Nephron progenitor cell (in vitro differentiated cells): ENCODE measurements around the gene TNFRSF21.

ENCODE experiments used
- DNase-seq: peaks from one replicate; pipeline ENCODE4 v3.0.0; 2021
- H3K27ac Mint-ChIP-seq: 2 replicates; pipeline ENCODE4 v1.8.0; 2021; ENCODE audit warnings: mild to moderate bottlenecking, moderate library complexity, mixed read lengths
- H3K27me3 Mint-ChIP-seq: 2 replicates; pipeline ENCODE4 v1.8.0; 2021; ENCODE audit warnings: mild to moderate bottlenecking, low read depth, mixed read lengths; ENCODE audit not compliant: poor library complexity
- H3K36me3 Mint-ChIP-seq: 2 replicates; pipeline ENCODE4 v1.8.0; 2021; ENCODE audit warnings: low read depth, mixed read lengths
- H3K4me1 Mint-ChIP-seq: 2 replicates; pipeline ENCODE4 v1.8.0; 2021; ENCODE audit warnings: mixed read lengths
- H3K4me3 Mint-ChIP-seq: 2 replicates; pipeline ENCODE4 v1.8.0; 2021; ENCODE audit warnings: mild to moderate bottlenecking, moderate library complexity, mixed read lengths
- H3K9me3 Mint-ChIP-seq: 2 replicates; pipeline ENCODE4 v1.8.0; 2021; ENCODE audit warnings: mild to moderate bottlenecking, moderate library complexity, mixed read lengths
- TF ChIP-seq, protein P1 (sequence below): fragments of 200-600 bp; sonication (generic); IDR thresholded peaks from 2 replicates; pipeline ENCODE4 v1.5.0; 2021; ENCODE audit warnings: antibody characterized with exemption

TNFRSF21 gene

DNA sequence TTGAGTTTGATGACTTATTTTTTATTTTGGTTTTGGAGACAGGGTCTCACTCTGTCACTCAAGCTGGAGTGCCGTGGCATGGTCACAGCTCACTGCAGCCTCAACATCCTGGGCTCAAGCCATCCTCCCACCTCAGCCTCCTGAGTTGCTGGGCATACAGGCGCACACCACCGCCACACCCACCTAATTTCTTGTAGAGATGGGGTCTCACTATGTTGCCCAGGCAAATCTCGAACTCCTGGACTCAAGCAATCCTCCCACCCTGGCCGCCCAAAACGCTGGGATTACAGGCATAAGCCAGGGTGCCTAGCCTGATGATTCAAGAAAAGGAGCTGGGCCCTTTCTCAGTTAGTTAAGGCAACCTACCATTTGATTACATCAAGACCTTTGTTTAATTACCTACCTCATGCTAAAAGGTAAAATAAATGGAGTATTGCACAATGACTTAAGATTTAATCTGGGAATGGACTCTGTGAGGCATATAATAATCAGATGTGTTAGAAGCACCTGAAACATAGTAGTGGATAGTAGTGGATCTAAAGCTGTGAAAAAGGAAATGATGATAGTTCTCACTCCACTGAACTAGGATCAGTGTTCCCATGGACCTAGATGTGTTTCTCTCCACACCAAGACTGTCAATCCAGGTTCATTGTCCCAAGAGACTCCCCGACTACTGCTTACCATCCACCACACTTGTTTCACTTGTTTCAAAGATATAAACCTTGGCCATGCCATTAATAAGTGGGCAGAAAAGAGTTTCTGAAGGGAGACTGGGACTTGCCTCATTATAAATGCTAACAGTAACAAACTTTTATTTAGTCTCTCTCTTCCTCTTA is 2.1 kb downstream of the TNFRSF21 start:
- H3K4me3 Mint-ChIP-seq: peak overlapping the region; percentile 92
- H3K9me3 Mint-ChIP-seq: peaks cover 6% of the 10 kb centered on the region
- H3K27me3 Mint-ChIP-seq: no peaks in the 10 kb centered on the region

DNA sequence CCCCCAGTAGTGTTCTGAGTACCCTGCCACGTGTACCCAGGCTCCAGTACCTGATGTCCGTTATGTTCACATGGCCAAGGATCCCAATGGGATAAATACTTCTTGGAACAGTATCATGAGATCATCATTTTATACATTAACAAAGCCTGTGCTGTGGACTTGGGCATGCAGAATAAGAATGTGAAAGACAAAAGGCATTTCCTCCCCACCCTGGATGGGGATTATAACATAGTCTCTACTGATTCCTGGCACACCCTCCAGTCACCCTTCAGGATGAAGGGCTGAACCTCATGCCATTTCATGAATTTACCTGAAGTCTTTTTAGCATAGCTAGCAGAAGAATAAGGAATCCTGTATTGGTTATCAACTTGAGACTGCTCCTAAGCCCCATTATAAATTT is 2.8 kb downstream of the TNFRSF21 start:
- peaks cover 3% of the 10 kb centered on the region for H3K9me3 Mint-ChIP-seq
- no peak overlapping the region for H3K27ac Mint-ChIP-seq
- TF ChIP-seq, protein P1, sequence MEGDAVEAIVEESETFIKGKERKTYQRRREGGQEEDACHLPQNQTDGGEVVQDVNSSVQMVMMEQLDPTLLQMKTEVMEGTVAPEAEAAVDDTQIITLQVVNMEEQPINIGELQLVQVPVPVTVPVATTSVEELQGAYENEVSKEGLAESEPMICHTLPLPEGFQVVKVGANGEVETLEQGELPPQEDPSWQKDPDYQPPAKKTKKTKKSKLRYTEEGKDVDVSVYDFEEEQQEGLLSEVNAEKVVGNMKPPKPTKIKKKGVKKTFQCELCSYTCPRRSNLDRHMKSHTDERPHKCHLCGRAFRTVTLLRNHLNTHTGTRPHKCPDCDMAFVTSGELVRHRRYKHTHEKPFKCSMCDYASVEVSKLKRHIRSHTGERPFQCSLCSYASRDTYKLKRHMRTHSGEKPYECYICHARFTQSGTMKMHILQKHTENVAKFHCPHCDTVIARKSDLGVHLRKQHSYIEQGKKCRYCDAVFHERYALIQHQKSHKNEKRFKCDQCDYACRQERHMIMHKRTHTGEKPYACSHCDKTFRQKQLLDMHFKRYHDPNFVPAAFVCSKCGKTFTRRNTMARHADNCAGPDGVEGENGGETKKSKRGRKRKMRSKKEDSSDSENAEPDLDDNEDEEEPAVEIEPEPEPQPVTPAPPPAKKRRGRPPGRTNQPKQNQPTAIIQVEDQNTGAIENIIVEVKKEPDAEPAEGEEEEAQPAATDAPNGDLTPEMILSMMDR: no peak
- DNase-seq: no peak
- H3K4me3 Mint-ChIP-seq: no peak overlapping the region
- H3K4me1 Mint-ChIP-seq: peaks cover 20% of the 10 kb centered on the region
- H3K27me3 Mint-ChIP-seq: no peaks in the 10 kb centered on the region
- H3K36me3 Mint-ChIP-seq: peaks cover 17% of the 10 kb centered on the region

More for the DNA sequence above, 2.1 kb downstream of the TNFRSF21 start:
- no peak for DNase-seq
- Mint-ChIP-seq H3K4me1 (peaks cover 17% of the 10 kb centered on the region), H3K36me3 (peaks cover 12% of the 10 kb centered on the region), H3K27ac (no peak overlapping the region)
- TF ChIP-seq, protein P1: no peak

DNA sequence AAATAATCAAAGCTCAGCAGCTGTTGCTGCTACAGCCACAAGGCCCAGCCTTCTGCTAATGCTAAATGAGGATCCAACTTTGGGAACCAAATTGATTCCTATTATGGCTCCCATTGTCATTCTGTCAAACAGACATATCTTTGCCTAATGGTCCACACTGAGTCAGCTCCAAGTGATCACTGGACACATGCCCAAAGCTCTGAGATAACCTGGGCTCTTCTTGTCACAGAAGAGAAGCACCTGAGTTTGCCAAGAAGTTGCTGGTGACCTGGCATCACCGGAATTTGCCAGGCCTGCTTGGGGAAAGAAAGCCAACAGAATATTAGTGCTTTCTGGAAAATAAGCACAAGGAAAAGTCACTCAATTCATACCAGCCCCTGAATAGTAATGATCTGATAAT is 5.8 kb downstream of the TNFRSF21 start:
- Mint-ChIP-seq H3K27me3 (no peaks in the 10 kb centered on the region), H3K36me3 (peaks cover 26% of the 10 kb centered on the region), H3K27ac (no peak overlapping the region), H3K4me3 (no peak overlapping the region), H3K9me3 (peaks cover 5% of the 10 kb centered on the region), H3K4me1 (peaks cover 17% of the 10 kb centered on the region)
- TF ChIP-seq, protein P1: no peak
- DNase-seq: no peak

DNA sequence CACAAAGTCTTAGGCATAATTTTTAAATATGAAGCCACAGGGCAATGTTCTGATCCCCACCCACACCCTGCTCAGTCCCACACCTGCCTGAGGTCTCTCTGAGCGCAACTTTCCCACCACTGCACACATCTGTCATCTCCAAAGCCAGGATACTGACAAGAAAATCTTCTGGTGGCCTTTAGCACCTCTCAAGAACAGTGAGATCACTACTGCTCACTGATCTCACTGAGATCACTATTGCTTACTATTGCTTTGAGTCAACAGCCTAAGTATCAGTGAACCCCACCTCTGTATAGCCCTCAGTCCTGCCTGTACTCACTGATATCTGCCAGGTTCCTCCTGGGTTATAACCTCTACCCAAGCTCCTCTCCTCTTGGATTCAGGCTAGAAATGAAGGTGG is 6.4 kb downstream of the TNFRSF21 start:
- Mint-ChIP-seq H3K27me3 (no peaks in the 10 kb centered on the region), H3K9me3 (peaks cover 5% of the 10 kb centered on the region), H3K27ac (no peak overlapping the region), H3K4me1 (peaks cover 14% of the 10 kb centered on the region), H3K4me3 (no peak overlapping the region), H3K36me3 (peaks cover 26% of the 10 kb centered on the region)
- TF ChIP-seq, protein P1: no peak
- no peak for DNase-seq

DNA sequence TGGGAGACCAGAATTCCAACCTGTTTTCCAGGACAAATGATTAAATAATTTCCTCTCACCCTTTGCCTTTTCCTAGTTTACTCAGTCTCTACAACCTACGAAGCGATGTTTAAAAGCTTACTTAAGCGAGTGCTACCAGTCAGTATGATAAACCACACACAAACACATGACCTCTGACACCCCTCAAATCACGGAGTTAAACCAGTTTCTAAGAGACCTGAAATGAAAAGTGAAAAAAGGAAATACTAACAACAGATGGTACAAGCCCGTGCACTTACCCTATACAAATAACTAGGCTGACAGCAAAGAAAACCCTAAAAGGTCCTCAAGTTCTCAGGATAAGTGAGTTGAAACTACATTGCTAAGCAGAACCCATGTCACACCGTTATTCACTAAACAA is 7.7 kb downstream of the TNFRSF21 start:
- Mint-ChIP-seq H3K4me1 (peaks cover 6% of the 10 kb centered on the region), H3K36me3 (peaks cover 31% of the 10 kb centered on the region), H3K9me3 (peaks cover 5% of the 10 kb centered on the region), H3K27ac (no peak overlapping the region), H3K27me3 (no peaks in the 10 kb centered on the region), H3K4me3 (no peak overlapping the region)
- no peak for DNase-seq
- TF ChIP-seq, protein P1: no peak

DNA sequence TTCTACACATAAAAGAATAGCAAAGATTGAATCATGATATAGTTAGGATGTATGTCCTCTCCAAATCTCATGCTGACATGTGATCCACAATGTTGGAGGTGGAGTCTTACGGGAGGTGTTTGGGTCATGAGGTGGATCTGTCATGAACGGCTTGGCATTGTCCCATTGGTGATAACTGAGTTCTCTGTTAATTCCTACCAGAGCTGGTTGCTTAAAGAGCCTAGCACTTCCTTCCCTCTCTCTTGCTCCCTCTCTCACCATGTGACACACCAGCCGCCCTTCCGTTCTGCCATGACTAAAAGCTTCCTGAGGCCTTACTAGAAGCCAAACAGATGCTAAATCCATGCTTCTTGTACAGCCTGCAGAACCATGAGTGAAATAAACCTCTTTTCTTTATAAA is 8.3 kb downstream of the TNFRSF21 start:
- H3K27ac Mint-ChIP-seq: no peak overlapping the region

More for the DNA sequence above, 8.3 kb downstream of the TNFRSF21 start:
- no peak overlapping the region for H3K4me3 Mint-ChIP-seq
- TF ChIP-seq, protein P1: no peak
- peaks cover 12% of the 10 kb centered on the region for H3K4me1 Mint-ChIP-seq
- H3K27me3 Mint-ChIP-seq: no peaks in the 10 kb centered on the region
- H3K36me3 Mint-ChIP-seq: peaks cover 31% of the 10 kb centered on the region
- no peak for DNase-seq
- peaks cover 5% of the 10 kb centered on the region for H3K9me3 Mint-ChIP-seq
